HG03571 (cell line): ENCODE data around the gene HSPB6.
"Not testable (repeated sequence)": the region's sequence is repeated elsewhere in the genome, so short reads cannot be mapped to it uniquely, and the experiment has no call there.

Experiments
- ATAC-seq: cut with Tn5 transposase; IDR thresholded peaks from one replicate; pipeline ENCODE4 v1.9.1; 2021; ENCODE audit not compliant: unreplicated experiment

Gene HSPB6, protein sequence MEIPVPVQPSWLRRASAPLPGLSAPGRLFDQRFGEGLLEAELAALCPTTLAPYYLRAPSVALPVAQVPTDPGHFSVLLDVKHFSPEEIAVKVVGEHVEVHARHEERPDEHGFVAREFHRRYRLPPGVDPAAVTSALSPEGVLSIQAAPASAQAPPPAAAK

GRCh38 chr19:35756377-35757230 lies at the start of gene HSPB6:
HSPB6 (minus strand) TSS chr19:35757029; CDS start chr19:35757008, 21 bp downstream.
- no peak for ATAC-seq

- no peak for ATAC-seq
These were observed 49.8 kb upstream of the HSPB6 start for GRCh38 chr19:35806597-35806996.

- no peak for ATAC-seq
These were observed 48.8 kb upstream of the HSPB6 start for GRCh38 chr19:35805526-35806102.

DNA sequence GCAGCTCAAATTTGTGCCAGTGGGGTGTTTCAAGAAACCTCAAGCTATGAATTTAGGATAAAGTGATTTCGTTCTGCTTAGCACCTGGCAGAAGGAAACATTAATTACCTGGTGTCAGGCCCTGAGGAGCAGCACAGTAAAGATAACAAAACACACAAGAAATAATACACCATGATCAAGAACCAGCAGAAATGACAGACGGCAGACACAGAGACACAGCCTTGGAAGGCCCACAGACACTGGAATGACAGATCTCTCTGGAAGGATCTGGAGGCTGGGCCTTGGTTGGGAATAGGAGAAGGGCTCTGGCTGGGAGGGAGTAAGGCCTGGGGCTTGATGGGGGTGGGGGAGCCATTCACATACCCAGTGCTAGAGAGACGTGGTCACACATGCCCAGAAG lies 45.0 kb upstream of the HSPB6 start:
- no peak for ATAC-seq

- no peak for ATAC-seq
These were observed 40.8 kb upstream of the HSPB6 start for GRCh38 chr19:35797663-35798062.

DNA sequence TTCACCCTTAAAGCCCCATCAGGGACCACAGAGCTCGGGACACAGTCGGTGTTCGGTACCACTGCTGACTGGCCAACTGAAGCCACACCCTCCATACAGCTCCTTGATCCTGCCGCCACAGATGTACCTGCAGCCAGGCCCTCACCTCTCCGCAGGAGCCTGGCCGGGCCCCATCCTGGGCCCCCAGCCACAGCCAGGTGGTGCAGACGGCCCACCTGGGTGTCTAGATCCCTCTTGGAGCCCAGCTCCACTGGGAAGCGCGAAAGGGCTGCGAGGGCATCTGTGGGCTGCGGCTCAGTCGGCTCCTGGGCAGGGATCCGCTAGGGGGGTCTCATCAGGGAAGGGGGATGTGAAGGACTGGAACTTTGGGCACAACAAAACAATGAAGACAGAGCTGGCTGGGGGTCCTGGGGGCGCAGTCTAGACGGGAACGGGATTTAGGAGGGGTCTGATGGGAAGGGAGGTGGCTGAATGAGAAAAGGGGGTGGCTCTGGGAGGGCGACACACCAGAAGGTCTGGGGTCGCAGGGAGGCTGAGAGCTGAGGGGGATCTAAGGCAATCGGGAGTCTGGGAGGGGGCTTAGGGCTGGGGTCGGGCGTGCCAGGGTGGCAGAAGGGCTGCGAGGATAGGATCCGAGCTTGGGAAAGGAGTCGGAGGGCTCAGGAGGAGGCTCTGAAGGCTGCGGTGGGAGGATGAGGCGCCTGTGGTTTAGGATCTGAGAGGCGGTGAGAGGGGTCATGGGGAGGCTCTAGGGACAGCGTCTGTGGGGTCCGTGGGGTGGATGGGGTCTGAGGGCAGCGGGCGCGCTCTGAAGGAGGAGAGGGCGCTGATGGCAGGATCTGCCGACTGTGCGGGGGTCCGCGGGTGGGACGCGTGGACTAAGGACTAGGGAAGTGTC lies 40.1 kb upstream of the HSPB6 start:
- no peak for ATAC-seq

DNA sequence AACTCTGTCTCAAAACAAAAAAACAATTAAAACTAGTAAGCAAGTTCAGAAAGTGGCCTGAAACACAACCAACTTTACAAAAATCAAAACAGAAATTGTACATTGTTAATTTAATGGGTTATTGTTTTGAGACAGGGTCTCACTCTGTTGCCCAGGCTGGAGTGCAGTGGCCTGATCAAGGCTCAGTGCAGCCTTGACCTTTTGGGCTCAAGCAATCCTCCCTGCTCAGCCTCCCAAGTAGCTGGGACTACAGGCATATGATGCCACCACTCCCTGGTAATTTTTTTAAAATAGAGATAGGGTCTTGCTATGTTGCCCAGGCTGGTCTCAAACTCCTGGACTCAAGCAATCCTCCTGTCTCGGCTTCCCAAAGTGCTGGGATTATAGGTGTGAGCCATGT lies 38.7 kb upstream of the HSPB6 start:
- not testable (repeated sequence) for ATAC-seq

DNA sequence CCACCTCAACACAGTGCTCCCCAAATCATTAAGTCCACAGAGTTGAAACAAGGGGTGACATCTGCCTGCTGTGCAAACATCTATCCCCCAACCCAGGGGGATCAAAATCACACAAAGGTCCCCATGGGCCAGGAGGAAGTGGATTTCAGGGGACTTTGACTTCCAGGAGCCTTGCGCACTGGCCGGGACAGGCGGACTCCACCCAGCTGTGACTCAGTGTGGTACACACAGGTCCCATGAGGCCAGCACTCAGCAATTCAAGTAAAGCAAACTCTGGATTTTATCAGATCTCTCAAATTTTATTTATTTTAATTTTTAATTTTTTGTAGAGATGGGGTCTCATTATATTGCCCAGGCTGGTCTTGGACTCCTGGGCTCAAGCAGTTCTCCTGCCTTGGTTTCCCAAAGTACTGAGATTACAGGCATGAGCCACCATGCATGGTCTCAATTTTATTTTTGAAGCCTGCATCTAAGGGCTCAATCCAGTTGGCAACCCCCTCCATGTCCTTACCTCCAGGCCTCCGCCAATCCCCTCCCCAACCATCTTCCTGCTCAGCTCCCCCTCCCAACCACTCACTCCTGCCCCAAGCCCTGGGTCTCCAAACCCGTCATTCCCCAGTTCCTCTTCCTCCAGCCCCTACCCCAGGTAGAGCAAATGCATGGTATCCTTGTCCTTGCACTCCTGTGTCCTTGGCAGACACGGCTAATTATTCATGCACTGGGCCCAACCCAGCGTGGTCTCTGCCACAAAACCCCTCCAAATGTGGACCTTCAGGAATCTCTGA lies 36.7 kb upstream of the HSPB6 start:
- no peak for ATAC-seq

- ATAC-seq: no peak
These were observed 36.1 kb upstream of the HSPB6 start for GRCh38 chr19:35792888-35793287.

DNA sequence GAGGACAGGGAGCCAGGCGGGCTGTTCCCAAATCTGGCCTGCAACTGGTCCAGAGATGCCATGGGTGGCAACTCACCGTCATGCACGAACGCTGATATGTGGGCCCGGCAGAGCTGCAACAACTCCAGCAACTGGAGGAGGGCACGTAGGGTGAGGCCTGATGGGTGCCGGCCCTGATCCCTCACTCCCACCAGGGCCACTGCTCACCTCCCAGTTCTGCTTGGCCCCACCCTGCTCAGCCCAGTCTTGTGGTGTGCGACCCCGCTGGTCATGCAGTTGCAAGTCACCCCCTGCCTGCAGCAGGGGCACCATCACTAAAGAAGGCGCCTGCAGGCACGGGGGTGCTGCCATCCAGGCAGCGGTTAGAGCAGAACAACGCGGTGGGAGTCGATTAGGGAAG lies 35.5 kb upstream of the HSPB6 start:
- no peak for ATAC-seq

DNA sequence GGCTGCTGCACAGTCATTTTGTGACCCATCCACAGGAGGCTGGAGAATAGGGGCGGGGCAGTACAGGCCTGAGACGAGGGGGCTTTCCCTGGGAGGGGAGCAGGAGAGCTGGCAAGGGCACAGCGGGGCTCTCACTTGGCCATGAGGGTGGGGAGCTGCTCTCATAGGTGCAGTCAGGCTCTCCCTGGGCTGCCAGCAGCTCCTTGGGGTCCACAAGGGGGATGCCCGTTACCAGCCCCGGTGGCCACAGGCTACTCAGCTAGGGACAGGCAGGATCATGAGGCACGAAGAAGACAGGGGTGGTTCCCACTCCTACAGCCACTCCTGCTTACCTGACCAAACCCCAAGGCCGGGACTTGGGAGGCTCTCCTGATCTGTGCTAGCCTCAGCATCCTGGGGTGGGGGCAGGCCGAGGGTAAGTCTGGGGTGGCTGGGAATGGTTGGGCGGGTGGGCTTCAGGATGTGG lies 35.0 kb upstream of the HSPB6 start:
- no peak for ATAC-seq

DNA sequence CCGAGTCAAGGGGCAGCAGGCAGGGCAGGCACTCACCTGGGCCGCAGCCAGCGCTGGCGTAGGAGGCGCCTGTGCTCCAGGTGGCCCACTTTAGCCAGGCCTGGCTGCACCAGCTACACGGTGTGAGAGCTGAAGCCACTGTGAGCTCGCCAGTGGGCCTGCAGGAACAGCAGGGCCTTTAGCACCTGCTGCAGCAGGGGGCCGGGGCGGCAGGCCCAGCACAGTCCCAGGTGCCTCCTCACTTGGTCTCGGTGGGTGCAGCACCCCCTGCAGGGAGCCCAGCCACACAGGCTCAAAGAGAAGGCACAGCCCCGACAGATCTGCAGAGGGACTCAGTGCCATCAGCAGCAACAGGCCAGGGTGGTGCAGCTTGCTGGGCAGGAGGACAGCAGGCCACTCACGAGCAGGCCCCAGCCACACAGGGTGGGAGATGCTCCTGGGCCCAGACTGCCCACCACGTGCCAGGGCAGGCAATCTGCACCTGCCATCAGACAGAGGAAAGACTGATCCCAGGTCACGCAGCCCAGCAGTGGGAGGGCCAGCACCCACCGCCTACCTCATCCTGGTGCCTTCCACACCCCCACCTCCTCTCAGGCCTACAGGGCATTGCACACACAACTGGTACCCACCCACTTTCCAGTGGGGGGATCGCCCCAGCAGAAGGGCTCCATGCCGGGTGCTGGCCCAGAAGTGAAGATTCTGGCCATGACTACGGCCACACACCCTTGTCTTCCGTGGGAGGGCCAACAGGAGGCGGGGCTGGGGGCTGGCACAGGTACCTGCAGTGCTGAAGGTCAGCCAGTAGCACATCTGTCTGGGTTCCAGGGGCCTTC lies 34.4 kb upstream of the HSPB6 start:
- ATAC-seq: no peak

- ATAC-seq: no peak
These were observed 33.4 kb upstream of the HSPB6 start for GRCh38 chr19:35789978-35790944.

DNA sequence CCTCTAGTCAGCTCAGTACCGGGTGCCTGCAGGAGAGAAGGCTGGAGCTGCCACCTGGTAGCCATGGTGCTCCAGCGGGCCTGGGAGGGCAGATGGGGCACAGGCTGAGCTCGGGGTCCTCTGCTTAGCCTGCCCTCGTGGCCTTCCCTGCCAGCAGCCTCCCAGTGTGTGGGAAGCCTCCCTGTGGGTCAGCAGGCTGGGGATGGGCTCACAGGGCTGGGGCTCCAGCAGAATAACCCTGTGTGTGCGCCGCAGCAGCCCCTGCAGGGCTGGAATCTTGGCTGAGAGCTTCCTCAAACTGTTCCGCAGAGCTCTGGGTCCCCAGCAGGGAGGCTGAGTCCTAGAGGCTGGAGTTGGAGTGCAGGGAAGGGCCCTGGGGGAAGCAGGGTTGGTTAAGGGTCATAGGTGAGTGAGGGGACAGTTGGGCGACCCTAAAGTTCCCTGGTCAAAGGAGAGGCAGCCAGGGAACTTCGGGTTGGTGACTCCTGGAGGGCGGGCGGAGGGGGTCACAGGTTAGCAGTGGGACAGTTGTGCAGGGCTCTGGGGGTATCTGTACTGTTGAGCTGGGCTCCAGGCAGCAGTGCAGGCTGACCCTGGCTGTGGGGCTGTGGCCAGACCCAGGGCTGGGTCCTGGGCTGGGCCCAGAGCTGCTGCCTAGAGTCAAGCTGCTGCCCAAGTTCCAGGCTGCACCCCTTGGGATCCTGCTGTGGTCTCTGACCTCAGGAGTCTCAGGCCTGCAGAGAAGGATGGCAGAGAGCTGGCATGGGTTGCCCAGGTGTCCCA lies 32.6 kb upstream of the HSPB6 start:
- ATAC-seq: no peak

GRCh38 chr19:35788205-35788960 lies 31.6 kb upstream of the HSPB6 start:
- no peak for ATAC-seq

DNA sequence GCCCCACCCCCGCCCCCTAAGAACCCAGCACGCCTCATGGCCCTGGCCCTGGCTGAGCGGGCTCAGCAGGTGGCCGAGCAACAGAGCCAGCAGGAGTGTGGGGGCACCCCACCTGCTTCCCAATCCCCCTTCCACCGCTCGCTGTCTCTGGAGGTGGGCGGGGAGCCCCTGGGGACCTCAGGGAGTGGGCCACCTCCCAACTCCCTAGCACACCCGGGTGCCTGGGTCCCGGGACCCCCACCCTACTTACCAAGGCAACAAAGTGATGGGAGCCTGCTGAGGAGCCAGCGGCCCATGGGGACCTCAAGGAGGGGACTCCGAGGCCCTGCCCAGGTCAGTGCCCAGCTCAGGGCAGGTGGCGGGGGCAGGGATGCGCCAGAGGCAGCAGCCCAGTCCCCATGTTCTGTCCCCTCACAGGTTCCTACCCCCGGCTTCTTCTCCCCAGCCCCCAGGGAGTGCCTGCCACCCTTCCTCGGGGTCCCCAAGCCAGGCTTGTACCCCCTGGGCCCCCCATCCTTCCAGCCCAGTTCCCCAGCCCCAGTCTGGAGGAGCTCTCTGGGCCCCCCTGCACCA lies 30.5 kb upstream of the HSPB6 start:
- ATAC-seq: no peak
